NB4 (cell line): Measurements from ENCODE around the gene SUSD5.
"Not testable (repeated sequence)": the region's sequence is repeated elsewhere in the genome, so short reads cannot be mapped to it uniquely, and the experiment has no call there.

Experiments
- DNase-seq: peaks from one replicate; pipeline ENCODE4 v3.0.0; 2010; ENCODE audit warnings: low read depth
- H3K4me3 ChIP-seq: one replicate; pipeline ENCODE4 v1.5.1; 2011; ENCODE audit warnings: mild to moderate bottlenecking, low read depth, low read length, moderate library complexity
- CTCF ChIP-seq: IDR thresholded peaks from one replicate; pipeline ENCODE4 v1.5.1; 2012; ENCODE audit warnings: low read depth, low read length
- MAX ChIP-seq: IDR thresholded peaks from 2 replicates; pipeline ENCODE4 v1.6.1; 2011; ENCODE audit warnings: low read depth, low read length
- MYC ChIP-seq: IDR thresholded peaks from 2 replicates; pipeline ENCODE4 v1.6.1; 2011; ENCODE audit warnings: low read depth, low read length
- POLR2A ChIP-seq: IDR thresholded peaks from 2 replicates; pipeline ENCODE4 v1.6.1; 2011; ENCODE audit warnings: mild to moderate bottlenecking; ENCODE audit not compliant: insufficient read length; ENCODE audit errors: extremely low read depth

Gene SUSD5

GRCh38 chr3:33170531-33170930 lies 48.1 kb downstream of the SUSD5 start:
- no peak overlapping the region for H3K4me3 ChIP-seq
- no peak for DNase-seq
- TF ChIP-seq MAX (no peak), POLR2A (no peak), CTCF (no peak), MYC (no peak)

- no peak for DNase-seq
- no peak overlapping the region for H3K4me3 ChIP-seq
- TF ChIP-seq POLR2A (no peak), CTCF (no peak), MYC (no peak), MAX (no peak)
Observed at GRCh38 chr3:33167716-33168336, 50.8 kb downstream of the SUSD5 start.

GRCh38 chr3:33167284-33167683 lies 51.3 kb downstream of the SUSD5 start:
- DNase-seq = no peak
- TF ChIP-seq POLR2A (no peak), MYC (no peak), MAX (no peak), CTCF (no peak)
- H3K4me3 ChIP-seq = no peak overlapping the region

GRCh38 chr3:33166095-33166494 lies 52.5 kb downstream of the SUSD5 start:
- TF ChIP-seq POLR2A (no peak), MYC (no peak), CTCF (no peak), MAX (no peak)
- H3K4me3 ChIP-seq = no peak overlapping the region
- DNase-seq = no peak

- no peak for DNase-seq
Observed at GRCh38 chr3:33165372-33165771, 53.2 kb downstream of the SUSD5 start.

GRCh38 chr3:33162621-33163020 lies 56.0 kb downstream of the SUSD5 start:
- not testable (repeated sequence) for H3K4me3 ChIP-seq, DNase-seq

More at GRCh38 chr3:33165372-33165771, 53.2 kb downstream of the SUSD5 start:
- TF ChIP-seq CTCF (no peak), POLR2A (no peak), MYC (no peak), MAX (no peak)
- no peak overlapping the region for H3K4me3 ChIP-seq
